Heart right ventricle (tissue), 16 donors: ENCODE data around the gene COX5A. TPM values are rescaled to one million over a fixed set of nuclear protein-coding genes. Genes with fewer than 3 reads are reported as not detected.
"Not testable (repeated sequence)": the region's sequence is repeated elsewhere in the genome, so short reads cannot be mapped to it uniquely, and the experiment has no call there.

Source experiments
- ATAC-seq, 8 donors: fragments of 200-7000 bp; cut with Tn5 transposase; one replicate each; pipeline ENCODE4 v1.9.1; 2020; ENCODE audit warnings: mild to moderate bottlenecking in 8 of 8, moderate library complexity in 8 of 8, moderate number of reproducible peaks in 1 of 8
- DNase-seq, 2 donors: peaks; one replicate each; pipeline ENCODE4 v3.0.0-alpha.2; 2020
- H3K27ac ChIP-seq, 10 donors: fragments of 200-600 bp; sonication (generic) in 2 of 10; one replicate each; pipeline versions ENCODE4 v1.5.0 to v1.8.0; 2020 to 2022; ENCODE audit warnings: mild to moderate bottlenecking in 3 of 10
- H3K27me3 ChIP-seq, 7 donors: fragments of 200-600 bp; one replicate each; pipeline ENCODE4 v1.8.0; 2021 to 2022; ENCODE audit warnings: mild to moderate bottlenecking in 2 of 7
- H3K36me3 ChIP-seq, 9 donors: fragments of 200-600 bp; sonication (generic) in 1 of 9; one replicate each; pipeline versions ENCODE4 v1.5.0 to v1.8.0; 2020 to 2022; ENCODE audit warnings: mild to moderate bottlenecking in 2 of 9
- H3K4me1 ChIP-seq, 9 donors: fragments of 200-600 bp; sonication (generic) in 1 of 9; one replicate each; pipeline versions ENCODE4 v1.5.0 to v1.8.0; 2020 to 2022; ENCODE audit warnings: mild to moderate bottlenecking in 4 of 9
- H3K4me3 ChIP-seq, 10 donors: fragments of 200-600 bp; sonication (generic) in 2 of 10; one replicate each; pipeline versions ENCODE4 v1.5.0 to v1.8.0; 2020 to 2022; ENCODE audit warnings: mild to moderate bottlenecking in 7 of 10, moderate library complexity in 2 of 10
- H3K9me3 ChIP-seq, 11 donors: fragments of 200-600 bp in 10 of 11; sonication (generic) in 2 of 11; one replicate each; pipeline versions ENCODE4 v1.5.0 to v1.8.0; 2013 to 2022; ENCODE audit warnings: mild to moderate bottlenecking in 2 of 11, control low read depth in 1 of 11, moderate library complexity in 1 of 11
- CTCF ChIP-seq, 9 donors: fragments of 200-600 bp; sonication (generic) in 2 of 9; IDR thresholded peaks; one replicate each; pipeline versions ENCODE4 v1.5.0 to v1.8.0; 2021 to 2022; ENCODE audit warnings: antibody characterized with exemption in 9 of 9, mild to moderate bottlenecking in 5 of 9, moderate library complexity in 1 of 9
- WGBS, 2 donors: extraction: QIAGEN DNeasy Blood & Tissue Kit; methylation state at CpG; one replicate each; pipeline ENCODE4 v1.1.7; 2013; ENCODE audit warnings: inconsistent platforms in 1 of 2; 5-methylcytosine and 5-hydroxymethylcytosine counted together
- intact Hi-C, 10 donors: fragments of 100-400 bp; cut with DNase I; formaldehyde crosslinking; loops; one replicate each; pipeline versions ENCODE4 v1.11.1 to v1.14.2; 2022
- polyA plus RNA-seq, 2 donors: library from polyadenylated mRNA; stranded (reverse); fragments of 200-250 nt; gene quantifications; one replicate each; pipeline ENCODE4 v1.2.3, GENCODE V29; 2013
- total RNA-seq, 10 donors: library from RNA; stranded (reverse); fragmentation: NEBNext Ultra II Directional in 3 of 10; extraction: Animal tissue kit (Norgen Biotek cat#: 25700) in 3 of 10; gene quantifications; one replicate each; pipeline versions ENCODE4 v1.2.1 to v1.2.4, GENCODE V29; 2021 to 2023
- donor health status: Arrhythmogenic right ventricular cardiomyopathy.
- donor health status: ischemic (EF 13 %, LVEDD 7.1; RV severe dilation, severe dysfunction).
- donor health status: healthy with polysubstance abuse.
- donor health status: DM: no; HTN: yes; CAD: no.
- donor health status: DM: no; HTN: no; CAD: no.
- donor health status: ischemic (EF 25% LVEDD 6.9; RV normal size, moderate dysfunction).
- donor health status: ischemic (EF 25% LVEDD 5.7; RV mildly dilated, moderate dysfunction).
- donor health status: healthy.
- donor health status: DM: yes; HTN: yes; CAD: no.
- donor health status: Ischemic cardiomyopathy.
- donor health status: ischemic (EF 35%, LVEDD 5.7; RV mildly dilated, moderate dysfunction).
- donor health status: nonischemic (EF 11% LVEDD 7.7; RV severe dilation, severe dysfunction).
- donor health status: DM: yes; HTN: yes; CAD: no.
- donor health status: PGD.
- donor health status: ischemic (EF 29% LVEDD 5.4; RV normal size, mild dysfunction).
- donor health status: nonischemic (EF 23%, LVEDD 6.1; RV moderate dilation, normal function).

The COX5A gene
- total and polyA plus RNA-seq, 12 donors: 894 to 1,728 (median 1,286) TPM

- DNase-seq (no peak), ATAC-seq (no peak)
- Histone ChIP-seq H3K4me1 (peaks cover 0 to 45% (median 23%) of the 10 kb centered on the region in 9 donors), H3K4me3 (no peak overlapping the region), H3K27me3 (no peaks in the 10 kb centered on the region), H3K36me3 (peaks cover 0 to 79% (median 19%) of the 10 kb centered on the region in 9 donors), H3K9me3 (no peaks in the 10 kb centered on the region), H3K27ac (no peak overlapping the region)
- intact Hi-C loops: loop anchor here in 2 of 10 donors (10.0 kb wide), 1 partner anchor 51 kb away; the partner anchor contains the start of gene ULK3 (in 2 of the 2)
- 95 to 96% methylated on average over 6 of the region's 6 CpGs for WGBS, 2 donors
- no peak for TF ChIP-seq CTCF (IDR thresholded peaks at IDR 0.05)
Observed at GRCh38 chr15:74895830-74896229, 42.0 kb downstream of the COX5A start.

GRCh38 chr15:74894383-74894782 lies 43.5 kb downstream of the COX5A start:
- 97% methylated on average over 7 of the region's 7 CpGs for WGBS, 2 donors
- H3K4me1 ChIP-seq: peaks cover 0 to 55% (median 34%) of the 10 kb centered on the region in 9 donors
- H3K36me3 ChIP-seq: peaks cover 0 to 65% (median 11%) of the 10 kb centered on the region in 9 donors
- not testable (repeated sequence) for H3K27ac ChIP-seq, H3K9me3 ChIP-seq, ATAC-seq, H3K4me3 ChIP-seq, DNase-seq, H3K27me3 ChIP-seq
- intact Hi-C loops: loop anchor here in 2 of 10 donors (10.0 kb wide), 1 partner anchor 50 kb away; the partner anchor contains the start of gene ULK3 (in 2 of the 2)

GRCh38 chr15:74893627-74894026 lies 44.2 kb downstream of the COX5A start:
- Histone ChIP-seq H3K4me3 (no peak overlapping the region), H3K27me3 (no peaks in the 10 kb centered on the region), H3K27ac (peak overlapping the region in 1 of 10 donors; percentile 31), H3K4me1 (peaks cover 4 to 63% (median 41%) of the 10 kb centered on the region in 9 donors), H3K9me3 (no peaks in the 10 kb centered on the region), H3K36me3 (peaks cover 0 to 57% (median 6%) of the 10 kb centered on the region in 9 donors)
- no peak for TF ChIP-seq CTCF (IDR thresholded peaks at IDR 0.05)
- ATAC-seq (no peak), DNase-seq (no peak)
- WGBS, 2 donors: 85 to 93% methylated on average over 3 of the region's 3 CpGs
- intact Hi-C loops: loop anchor here in 2 of 10 donors (10.0 kb wide), 1 partner anchor 49 kb away; the partner anchor contains the start of gene ULK3 (in 2 of the 2)

GRCh38 chr15:74892931-74893330 lies 44.9 kb downstream of the COX5A start:
- H3K36me3 ChIP-seq: peaks cover 0 to 50% (median 4%) of the 10 kb centered on the region in 9 donors
- H3K4me3 ChIP-seq: no peak overlapping the region
- TF ChIP-seq CTCF (IDR thresholded peaks at IDR 0.05): no peak
- intact Hi-C loops: loop anchor here in 2 of 10 donors (10.0 kb wide), 1 partner anchor 48 kb away; the partner anchor contains the start of gene ULK3 (in 2 of the 2)
- H3K27ac ChIP-seq: peak overlapping the region in 2 of 10 donors; percentile 31 to 92
- H3K4me1 ChIP-seq: peaks cover 4 to 60% (median 42%) of the 10 kb centered on the region in 9 donors
- no peaks in the 10 kb centered on the region for H3K9me3 ChIP-seq
- ATAC-seq (no peak), DNase-seq (no peak)
- WGBS, 2 donors: 94 to 96% methylated on average over 2 of the region's 2 CpGs
- H3K27me3 ChIP-seq: no peaks in the 10 kb centered on the region

- no peaks in the 10 kb centered on the region for H3K9me3 ChIP-seq
- DNase-seq (no peak), ATAC-seq (no peak)
- H3K36me3 ChIP-seq: peaks cover 0 to 44% (median 4%) of the 10 kb centered on the region in 9 donors
- 74 to 75% methylated on average over 3 of the region's 3 CpGs for WGBS, 2 donors
- H3K27me3 ChIP-seq: no peaks in the 10 kb centered on the region
- intact Hi-C loops: loop anchor here in 2 of 10 donors (10.0 kb wide), 1 partner anchor 48 kb away; the partner anchor contains the start of gene ULK3 (in 2 of the 2)
- TF ChIP-seq CTCF (IDR thresholded peaks at IDR 0.05): no peak
- H3K27ac ChIP-seq: peak overlapping the region in 6 of 10 donors; percentile 47 to 92 (median 85)
- peaks cover 4 to 54% (median 42%) of the 10 kb centered on the region in 9 donors for H3K4me1 ChIP-seq
- no peak overlapping the region for H3K4me3 ChIP-seq
Observed at GRCh38 chr15:74892313-74892712, 45.6 kb downstream of the COX5A start.
